Neural cell (in vitro differentiated cells): ENCODE measurements around the gene ATP8B2. TPM values are rescaled to one million over a fixed set of nuclear protein-coding genes. Genes with fewer than 3 reads are reported as not detected.

Source experiments
- polyA plus RNA-seq: library from polyadenylated mRNA; depleted of rRNA; stranded (reverse); fragments of >200 nt; gene quantifications from 2 replicates; pipeline ENCODE4 v1.2.3, GENCODE V29; 2014
- small RNA-seq, 3 experiments: library from RNA; depleted of rRNA; stranded (forward); fragments of <200 nt; gene quantifications; one replicate each; pipeline ENCODE3, GENCODE V24; 2012

Gene ATP8B2
- polyA plus RNA-seq, 1 donor from 2014 or later: 71.3 TPM

Small RNA genes within 50 kb of the gene (small RNA-seq; reads per million reads assigned to genes)
- gene RF00273 (0 reads per million in 3 experiments), gene RNU6-121P (0 reads per million in 3 experiments), gene RNU6-239P (0 reads per million in 3 experiments), gene RNU7-57P (0 reads per million in 3 experiments)

Other genes starting within 250 kb of the ATP8B2 start
- gene NUP210L, start 170.5 kb upstream of the ATP8B2 start, polyA plus RNA-seq: 0.09 TPM in 1 of 2 replicates, not detected in the other
- gene TPM3, start 133.4 kb upstream of the ATP8B2 start, polyA plus RNA-seq: 339 and 356 TPM in 2 replicates
- not detected in 2 replicates for gene CFAP141, start 119.2 kb upstream of the ATP8B2 start, polyA plus RNA-seq
- gene UBAP2L, start 104.6 kb upstream of the ATP8B2 start, polyA plus RNA-seq: 41.4 and 44.7 TPM in 2 replicates
- 126 and 155 TPM in 2 replicates for gene HAX1, start 52.9 kb upstream of the ATP8B2 start, polyA plus RNA-seq
- gene AQP10, start 4.4 kb upstream of the ATP8B2 start, polyA plus RNA-seq: not detected in 2 replicates
- not detected in 2 replicates for gene IL6R, start 79.8 kb downstream of the ATP8B2 start, polyA plus RNA-seq
- gene TDRD10, start 176.7 kb downstream of the ATP8B2 start, polyA plus RNA-seq: not detected in 2 replicates
- 0.04 TPM in 1 of 2 replicates, not detected in the other for gene SHE, start 176.9 kb downstream of the ATP8B2 start, polyA plus RNA-seq
- 61.1 and 103 TPM in 2 replicates for gene UBE2Q1, start 233.1 kb downstream of the ATP8B2 start, polyA plus RNA-seq
- 15.5 and 18.2 TPM in 2 replicates for gene CHRNB2, start 242.3 kb downstream of the ATP8B2 start, polyA plus RNA-seq